Neural crest cell (in vitro differentiated cells): Measurements from ENCODE around the gene SLC38A8. TPM values are rescaled to one million over a fixed set of nuclear protein-coding genes. Genes with fewer than 3 reads are reported as not detected.
A peak's percentile ranks its signal among the peaks of the same experiment; 100 is the strongest.

ENCODE experiments used
- DNase-seq: peaks from one replicate; pipeline ENCODE4 v3.0.0; 2021; ENCODE audit warnings: low read depth, mixed read lengths, low spot score
- H3K27ac Mint-ChIP-seq: one replicate; pipeline ENCODE4 v1.8.0; 2021; ENCODE audit warnings: mild to moderate bottlenecking, mixed read lengths; ENCODE audit not compliant: unreplicated experiment
- H3K27me3 Mint-ChIP-seq: 2 replicates; pipeline ENCODE4 v1.8.0; 2021; ENCODE audit warnings: low read depth, mild to moderate bottlenecking, mixed read lengths
- H3K36me3 Mint-ChIP-seq: 2 replicates; pipeline ENCODE4 v1.8.0; 2021; ENCODE audit warnings: low read depth, mild to moderate bottlenecking, mixed read lengths
- H3K4me1 Mint-ChIP-seq: 2 replicates; pipeline ENCODE4 v1.8.0; 2021; ENCODE audit warnings: mixed read lengths
- H3K4me3 Mint-ChIP-seq: one replicate; pipeline ENCODE4 v1.8.0; 2021; ENCODE audit warnings: mild to moderate bottlenecking, mixed read lengths
- H3K9me3 Mint-ChIP-seq: 2 replicates; pipeline ENCODE4 v1.8.0; 2021; ENCODE audit warnings: mixed read lengths
- CTCF ChIP-seq: fragments of 200-600 bp; sonication (generic); conservative IDR thresholded peaks from 2 replicates; pipeline ENCODE4 v1.5.0; 2021; ENCODE audit warnings: antibody characterized with exemption, mild to moderate bottlenecking
- total RNA-seq: library from RNA; stranded (reverse); gene quantifications from 2 replicates; pipeline ENCODE4 v1.2.1, GENCODE V29; 2021

SLC38A8 gene
- total RNA-seq, 1 donor from 2014 or later: not detected

- Mint-ChIP-seq H3K27ac (no peak overlapping the region), H3K9me3 (no peaks in the 10 kb centered on the region), H3K36me3 (no peaks in the 10 kb centered on the region), H3K27me3 (peaks cover 11% of the 10 kb centered on the region), H3K4me3 (peak overlapping the region; percentile 29), H3K4me1 (no peaks in the 10 kb centered on the region)
- TF ChIP-seq CTCF: no peak
- no peak for DNase-seq
Measured at GRCh38 chr16:83966153-83966696, 76.4 kb downstream of the SLC38A8 start.

- Mint-ChIP-seq H3K4me3 (peak overlapping the region; percentile 27), H3K27me3 (peaks cover 11% of the 10 kb centered on the region), H3K9me3 (no peaks in the 10 kb centered on the region), H3K4me1 (no peaks in the 10 kb centered on the region), H3K27ac (no peak overlapping the region), H3K36me3 (no peaks in the 10 kb centered on the region)
- TF ChIP-seq CTCF: no peak
- DNase-seq: no peak
Measured at GRCh38 chr16:83965444-83966152, 77.0 kb downstream of the SLC38A8 start.

- H3K27me3 Mint-ChIP-seq: peaks cover 7% of the 10 kb centered on the region
- TF ChIP-seq CTCF: no peak
- no peaks in the 10 kb centered on the region for H3K9me3 Mint-ChIP-seq
- no peaks in the 10 kb centered on the region for H3K4me1 Mint-ChIP-seq
- H3K4me3 Mint-ChIP-seq: peak overlapping the region; percentile 59
- DNase-seq: no peak
- H3K36me3 Mint-ChIP-seq: no peaks in the 10 kb centered on the region
- no peak overlapping the region for H3K27ac Mint-ChIP-seq
Measured at GRCh38 chr16:83964684-83965443, 77.7 kb downstream of the SLC38A8 start.

GRCh38 chr16:83963277-83964119 lies 79.1 kb downstream of the SLC38A8 start:
- no peak for TF ChIP-seq CTCF
- Mint-ChIP-seq H3K4me3 (no peak overlapping the region), H3K27ac (no peak overlapping the region), H3K27me3 (no peaks in the 10 kb centered on the region), H3K4me1 (no peaks in the 10 kb centered on the region), H3K9me3 (no peaks in the 10 kb centered on the region), H3K36me3 (no peaks in the 10 kb centered on the region)
- DNase-seq: no peak

GRCh38 chr16:83961591-83961990 lies 81.0 kb downstream of the SLC38A8 start:
- Mint-ChIP-seq H3K36me3 (no peaks in the 10 kb centered on the region), H3K4me1 (no peaks in the 10 kb centered on the region), H3K9me3 (no peaks in the 10 kb centered on the region), H3K4me3 (no peak overlapping the region), H3K27ac (no peak overlapping the region), H3K27me3 (no peaks in the 10 kb centered on the region)
- no peak for TF ChIP-seq CTCF
- DNase-seq: no peak
